Raji (cell line): ENCODE data around the gene EPGN.

ENCODE experiments used
- POLR2A ChIP-seq: IDR thresholded peaks from 2 replicates; pipeline ENCODE4 v1.6.1; 2011; ENCODE audit warnings: low read depth, low read length, control low read depth; ENCODE audit not compliant: insufficient read depth

The EPGN gene

DNA sequence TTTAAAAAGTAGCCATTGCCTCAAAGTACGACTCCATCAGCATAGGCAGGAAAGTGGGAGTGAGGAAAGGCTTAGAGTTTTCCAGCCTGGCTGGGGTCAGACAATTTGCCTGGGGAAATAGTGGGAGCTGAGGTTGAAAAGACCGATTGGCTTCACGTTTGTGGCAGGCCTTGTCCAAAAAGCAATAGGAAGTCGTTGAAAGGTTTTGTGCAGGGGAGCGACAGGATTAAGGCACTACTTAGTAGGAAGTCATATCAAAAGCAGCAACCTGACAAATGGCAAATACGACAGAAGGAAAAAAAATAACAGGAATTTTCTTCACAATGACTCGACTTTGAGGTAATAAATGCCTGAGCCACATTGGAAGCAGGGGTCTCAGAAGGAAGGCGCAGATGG, 56.0 kb downstream of the EPGN start:
- no peak for TF ChIP-seq POLR2A

DNA sequence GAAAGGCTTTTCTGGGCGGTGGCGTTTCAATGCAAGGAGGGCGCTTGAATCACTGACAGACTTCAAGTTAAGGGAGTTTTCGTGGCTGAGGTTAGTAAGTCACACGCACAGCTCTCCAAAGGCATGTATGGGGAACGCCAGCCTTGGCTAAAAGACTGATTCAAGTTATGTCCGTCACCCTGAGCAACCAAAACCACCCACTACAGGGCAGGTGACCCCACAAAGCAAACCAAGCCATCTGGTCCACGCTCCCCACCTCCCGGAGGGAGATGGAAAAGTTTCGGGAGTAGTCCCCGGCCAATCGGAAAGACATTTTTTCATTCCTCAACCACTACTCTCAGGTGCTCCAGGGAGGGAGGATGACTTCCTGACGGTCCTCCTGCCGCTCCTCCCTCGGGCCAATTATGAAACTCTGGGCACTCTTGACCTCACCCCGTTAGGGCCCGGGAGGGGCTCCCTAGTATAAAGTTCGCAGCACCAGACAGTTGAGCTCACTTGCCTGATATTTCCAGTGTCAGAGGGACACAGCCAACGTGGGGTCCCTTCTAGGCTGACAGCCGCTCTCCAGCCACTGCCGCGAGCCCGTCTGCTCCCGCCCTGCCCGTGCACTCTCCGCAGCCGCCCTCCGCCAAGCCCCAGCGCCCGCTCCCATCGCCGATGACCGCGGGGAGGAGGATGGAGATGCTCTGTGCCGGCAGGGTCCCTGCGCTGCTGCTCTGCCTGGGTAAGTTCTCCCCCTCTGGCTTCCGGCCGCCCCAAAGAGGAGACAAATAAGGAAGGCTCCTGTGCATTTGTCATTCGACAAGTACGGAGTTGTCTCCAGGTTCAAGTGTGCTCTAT, 56.6 kb downstream of the EPGN start, which contains the start of gene EREG:
TSS of gene EREG (plus strand) at position 494 of the 840 bp plus-strand sequence. CDS start at position 658, 164 bp downstream.
- TF ChIP-seq POLR2A = no peak

DNA sequence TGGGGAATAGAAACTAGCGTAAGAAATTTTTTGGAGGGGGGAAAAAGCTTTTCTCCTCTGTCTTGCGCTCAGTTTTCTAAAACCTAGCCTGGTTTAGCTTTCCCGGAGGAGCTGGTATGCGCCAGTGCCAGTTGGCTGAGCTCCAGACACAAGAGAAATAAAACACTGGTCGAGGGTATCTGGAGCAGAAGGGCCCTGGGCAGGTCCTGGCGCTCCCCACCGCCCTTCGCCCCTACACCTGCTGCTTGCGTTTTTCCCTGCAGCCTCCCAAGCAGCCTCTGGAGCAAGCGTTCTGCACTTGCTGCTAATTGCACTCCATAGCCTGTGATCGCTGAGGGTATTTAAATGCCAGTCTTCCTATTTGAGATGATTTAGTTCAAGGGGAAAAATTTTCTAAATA, 57.5 kb downstream of the EPGN start:
- no peak for TF ChIP-seq POLR2A
